MM.1S (cell line): ENCODE measurements around the gene DISC1.

Source experiments
- EZH2 ChIP-seq: fragments of 300-600 bp; sonication (generic); optimal IDR thresholded peaks from 2 replicates; pipeline ENCODE3; 2017; ENCODE audit warnings: low read depth, mild to moderate bottlenecking, antibody characterized with exemption, low read length, mixed read lengths
- TF ChIP-seq, protein P1 (sequence below): fragments of 300-600 bp; sonication (generic); IDR thresholded peaks from 2 replicates; pipeline ENCODE4 v1.5.1; 2016; ENCODE audit warnings: antibody characterized with exemption, low read length, mixed read lengths

DNA sequence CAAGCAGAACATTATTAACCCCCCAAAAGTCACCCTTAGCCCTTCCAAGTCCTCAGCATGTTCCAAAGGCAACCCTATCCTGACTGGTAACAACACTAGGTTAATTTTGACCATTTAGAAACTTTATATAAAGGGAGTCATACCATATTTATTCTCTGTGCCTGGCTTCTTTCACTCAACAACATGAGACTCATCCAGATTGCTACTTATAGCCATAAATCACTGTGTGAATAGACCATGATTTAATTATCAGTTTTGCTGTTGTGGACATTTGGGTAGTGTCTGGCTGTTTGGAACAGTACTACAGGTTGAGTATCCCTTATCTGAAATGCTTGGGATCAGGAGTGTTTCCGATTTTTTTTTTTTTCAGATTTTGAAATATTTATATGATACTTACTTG, 252.1 kb downstream of the DISC1 start:
- TF ChIP-seq EZH2: no peak
- TF ChIP-seq, protein P1, sequence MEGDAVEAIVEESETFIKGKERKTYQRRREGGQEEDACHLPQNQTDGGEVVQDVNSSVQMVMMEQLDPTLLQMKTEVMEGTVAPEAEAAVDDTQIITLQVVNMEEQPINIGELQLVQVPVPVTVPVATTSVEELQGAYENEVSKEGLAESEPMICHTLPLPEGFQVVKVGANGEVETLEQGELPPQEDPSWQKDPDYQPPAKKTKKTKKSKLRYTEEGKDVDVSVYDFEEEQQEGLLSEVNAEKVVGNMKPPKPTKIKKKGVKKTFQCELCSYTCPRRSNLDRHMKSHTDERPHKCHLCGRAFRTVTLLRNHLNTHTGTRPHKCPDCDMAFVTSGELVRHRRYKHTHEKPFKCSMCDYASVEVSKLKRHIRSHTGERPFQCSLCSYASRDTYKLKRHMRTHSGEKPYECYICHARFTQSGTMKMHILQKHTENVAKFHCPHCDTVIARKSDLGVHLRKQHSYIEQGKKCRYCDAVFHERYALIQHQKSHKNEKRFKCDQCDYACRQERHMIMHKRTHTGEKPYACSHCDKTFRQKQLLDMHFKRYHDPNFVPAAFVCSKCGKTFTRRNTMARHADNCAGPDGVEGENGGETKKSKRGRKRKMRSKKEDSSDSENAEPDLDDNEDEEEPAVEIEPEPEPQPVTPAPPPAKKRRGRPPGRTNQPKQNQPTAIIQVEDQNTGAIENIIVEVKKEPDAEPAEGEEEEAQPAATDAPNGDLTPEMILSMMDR: no peak
